WERI-Rb-1 (cell line): Measurements from ENCODE around the gene NSUN7.

Source experiments
- DNase-seq: peaks from one replicate; pipeline ENCODE4 v3.0.0-alpha.2; 2020
- H3K27ac ChIP-seq: fragments of 250-450 bp; sonication (Bioruptor Pico); 2 replicates; pipeline ENCODE4 v1.5.1; 2020; ENCODE audit warnings: mild to moderate bottlenecking, moderate library complexity
- H3K27me3 ChIP-seq: fragments of 250-450 bp; sonication (Bioruptor Pico); 2 replicates; pipeline ENCODE4 v1.5.1; 2021; ENCODE audit warnings: mild to moderate bottlenecking, low read depth, moderate library complexity; ENCODE audit not compliant: insufficient read depth, severe bottlenecking
- H3K36me3 ChIP-seq: fragments of 250-450 bp; sonication (Bioruptor Pico); 2 replicates; pipeline ENCODE4 v1.5.1; 2020; ENCODE audit warnings: mild to moderate bottlenecking, moderate library complexity
- H3K4me3 ChIP-seq: 2 replicates; pipeline ENCODE4 v1.5.1; 2011; ENCODE audit warnings: low read depth, mild to moderate bottlenecking, control low read depth, low read length
- H3K9me3 ChIP-seq: fragments of 250-450 bp; sonication (Bioruptor Pico); 2 replicates; pipeline ENCODE4 v1.5.1; 2021; ENCODE audit warnings: mild to moderate bottlenecking, moderate library complexity; ENCODE audit not compliant: severe bottlenecking
- TF ChIP-seq, protein P1 (sequence below): IDR thresholded peaks from 2 replicates; pipeline ENCODE4 v1.5.1; 2011; ENCODE audit warnings: low read depth, mild to moderate bottlenecking, control low read depth, inconsistent platforms, low read length

NSUN7 gene

DNA sequence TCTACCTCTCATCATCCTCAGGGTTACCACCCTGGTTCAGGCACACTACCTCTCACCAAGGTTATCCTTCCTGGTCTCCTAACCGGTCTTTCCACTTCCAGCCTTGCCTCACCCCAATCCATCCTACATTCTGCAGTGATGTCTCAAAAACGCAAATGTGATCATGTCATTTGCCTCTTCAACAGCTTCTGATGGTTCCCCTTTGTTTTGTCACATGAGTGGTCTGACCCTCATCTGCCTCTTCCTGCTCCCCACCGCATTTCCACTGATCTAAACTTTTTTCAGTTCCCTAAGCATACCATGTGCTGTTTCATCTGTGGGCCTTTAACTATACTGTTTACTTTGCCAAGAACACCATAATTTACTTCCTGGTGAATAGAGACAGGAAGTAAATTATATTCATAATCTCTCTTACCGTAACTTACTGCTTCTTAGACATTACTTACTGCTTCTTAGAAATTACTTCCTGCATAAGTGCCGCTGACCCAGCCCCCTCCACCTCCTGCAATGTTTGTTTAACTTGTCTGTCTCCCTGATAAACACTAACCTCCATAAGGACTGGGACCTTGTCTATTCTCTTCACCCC, 27.1 kb upstream of the NSUN7 start:
- DNase-seq: no peak
- TF ChIP-seq, protein P1, sequence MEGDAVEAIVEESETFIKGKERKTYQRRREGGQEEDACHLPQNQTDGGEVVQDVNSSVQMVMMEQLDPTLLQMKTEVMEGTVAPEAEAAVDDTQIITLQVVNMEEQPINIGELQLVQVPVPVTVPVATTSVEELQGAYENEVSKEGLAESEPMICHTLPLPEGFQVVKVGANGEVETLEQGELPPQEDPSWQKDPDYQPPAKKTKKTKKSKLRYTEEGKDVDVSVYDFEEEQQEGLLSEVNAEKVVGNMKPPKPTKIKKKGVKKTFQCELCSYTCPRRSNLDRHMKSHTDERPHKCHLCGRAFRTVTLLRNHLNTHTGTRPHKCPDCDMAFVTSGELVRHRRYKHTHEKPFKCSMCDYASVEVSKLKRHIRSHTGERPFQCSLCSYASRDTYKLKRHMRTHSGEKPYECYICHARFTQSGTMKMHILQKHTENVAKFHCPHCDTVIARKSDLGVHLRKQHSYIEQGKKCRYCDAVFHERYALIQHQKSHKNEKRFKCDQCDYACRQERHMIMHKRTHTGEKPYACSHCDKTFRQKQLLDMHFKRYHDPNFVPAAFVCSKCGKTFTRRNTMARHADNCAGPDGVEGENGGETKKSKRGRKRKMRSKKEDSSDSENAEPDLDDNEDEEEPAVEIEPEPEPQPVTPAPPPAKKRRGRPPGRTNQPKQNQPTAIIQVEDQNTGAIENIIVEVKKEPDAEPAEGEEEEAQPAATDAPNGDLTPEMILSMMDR: no peak
- H3K9me3 ChIP-seq: peaks cover 2% of the 10 kb centered on the region
- no peaks in the 10 kb centered on the region for H3K27me3 ChIP-seq
- H3K4me3 ChIP-seq: no peak overlapping the region
- no peaks in the 10 kb centered on the region for H3K36me3 ChIP-seq
- no peak overlapping the region for H3K27ac ChIP-seq

DNA sequence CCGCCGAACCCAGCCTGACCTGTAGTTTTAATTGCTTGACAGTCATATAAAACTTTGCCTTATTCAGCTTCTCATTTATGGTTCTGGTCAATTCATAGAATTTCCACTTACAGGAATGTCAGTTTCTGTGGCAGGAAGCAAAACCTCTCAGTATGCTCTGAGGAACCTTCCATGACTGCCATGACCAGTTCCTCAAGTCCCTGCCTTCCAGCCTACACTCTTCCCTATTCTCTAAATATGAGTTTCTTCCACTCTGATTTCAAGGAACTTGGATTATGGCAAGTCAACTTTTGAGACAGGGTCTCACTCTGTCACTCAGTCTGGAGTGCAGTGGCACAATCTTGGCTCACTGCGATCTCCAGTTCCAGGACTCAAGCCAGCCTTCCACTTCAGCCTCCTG, 26.0 kb upstream of the NSUN7 start:
- Histone ChIP-seq H3K4me3 (no peak overlapping the region), H3K9me3 (peaks cover 2% of the 10 kb centered on the region), H3K36me3 (no peaks in the 10 kb centered on the region), H3K27ac (no peak overlapping the region), H3K27me3 (no peaks in the 10 kb centered on the region)
- TF ChIP-seq, protein P1: no peak
- no peak for DNase-seq

DNA sequence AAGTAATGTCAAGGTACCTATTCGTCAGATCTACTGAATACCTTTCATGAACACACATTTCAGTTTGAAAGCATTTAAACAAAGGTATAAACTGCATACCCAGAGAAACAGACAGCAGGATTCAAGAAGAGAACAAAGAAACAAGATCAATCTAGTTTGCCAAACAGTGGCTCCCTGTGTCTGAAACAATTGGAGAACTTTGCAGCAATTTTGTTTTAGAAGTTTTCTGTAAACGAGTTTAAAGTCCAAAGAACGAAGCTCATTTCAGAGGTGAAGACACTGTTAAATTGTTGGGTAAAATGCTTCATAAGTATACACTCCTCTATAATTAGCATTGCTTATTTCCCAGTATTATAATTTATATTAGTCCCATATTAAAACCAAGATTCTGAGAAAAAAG, 21.4 kb upstream of the NSUN7 start:
- Histone ChIP-seq H3K27ac (no peak overlapping the region), H3K4me3 (no peak overlapping the region), H3K27me3 (no peaks in the 10 kb centered on the region), H3K36me3 (no peaks in the 10 kb centered on the region), H3K9me3 (peaks cover 2% of the 10 kb centered on the region)
- no peak for DNase-seq
- TF ChIP-seq, protein P1: no peak

DNA sequence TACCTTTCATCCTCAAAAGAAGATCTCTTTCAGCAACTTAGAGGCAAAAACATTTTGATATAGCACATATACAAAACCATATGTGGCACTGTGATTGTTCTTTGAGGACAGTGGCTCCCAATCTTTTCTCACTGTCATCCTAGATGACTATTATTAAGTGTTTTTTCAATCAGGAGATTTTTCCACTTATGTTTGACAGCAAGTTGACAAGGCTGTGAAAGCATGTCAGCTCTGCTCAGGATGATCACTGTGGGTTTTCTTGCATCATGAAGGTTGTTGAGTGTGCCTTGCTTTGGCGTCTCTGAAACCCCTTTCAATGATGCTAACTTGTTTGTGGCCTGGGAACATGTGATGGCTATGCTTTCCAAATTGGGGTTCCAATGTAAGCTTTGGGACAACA, 20.2 kb upstream of the NSUN7 start:
- Histone ChIP-seq H3K27me3 (no peaks in the 10 kb centered on the region), H3K36me3 (no peaks in the 10 kb centered on the region), H3K9me3 (no peaks in the 10 kb centered on the region), H3K27ac (no peak overlapping the region), H3K4me3 (no peak overlapping the region)
- DNase-seq: no peak
- TF ChIP-seq, protein P1: no peak

DNA sequence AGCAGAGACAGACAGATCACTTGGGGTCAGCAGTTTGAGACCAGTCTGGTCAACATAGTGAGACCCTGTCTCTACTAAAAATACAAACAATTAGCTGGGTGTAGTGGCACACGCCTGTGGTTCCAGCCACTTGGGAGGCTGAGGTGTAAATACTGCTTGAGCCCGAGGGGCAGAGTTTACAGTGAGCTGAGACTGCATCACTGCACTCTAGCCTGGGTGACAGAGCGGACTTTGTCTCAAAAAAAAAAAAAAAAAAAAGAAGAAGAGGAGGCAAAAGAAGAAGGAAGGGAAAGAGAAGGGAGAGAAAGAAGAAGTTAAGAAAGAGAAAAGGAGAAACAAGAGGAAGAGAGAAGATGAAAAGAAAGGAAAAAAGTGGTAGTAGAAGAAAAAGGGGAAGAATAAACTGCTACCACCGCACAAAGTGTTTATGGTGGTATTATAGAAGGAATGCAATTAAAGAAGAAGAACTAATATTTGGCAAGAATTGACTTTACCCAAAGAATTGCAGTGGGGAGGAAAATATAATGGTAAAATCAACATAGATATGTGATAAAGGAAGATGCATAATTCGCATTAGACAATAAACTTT, 19.6 kb upstream of the NSUN7 start:
- H3K4me3 ChIP-seq: no peak overlapping the region
- H3K9me3 ChIP-seq: no peaks in the 10 kb centered on the region
- TF ChIP-seq, protein P1: no peak
- DNase-seq: no peak
- no peaks in the 10 kb centered on the region for H3K27me3 ChIP-seq
- no peak overlapping the region for H3K27ac ChIP-seq
- no peaks in the 10 kb centered on the region for H3K36me3 ChIP-seq

DNA sequence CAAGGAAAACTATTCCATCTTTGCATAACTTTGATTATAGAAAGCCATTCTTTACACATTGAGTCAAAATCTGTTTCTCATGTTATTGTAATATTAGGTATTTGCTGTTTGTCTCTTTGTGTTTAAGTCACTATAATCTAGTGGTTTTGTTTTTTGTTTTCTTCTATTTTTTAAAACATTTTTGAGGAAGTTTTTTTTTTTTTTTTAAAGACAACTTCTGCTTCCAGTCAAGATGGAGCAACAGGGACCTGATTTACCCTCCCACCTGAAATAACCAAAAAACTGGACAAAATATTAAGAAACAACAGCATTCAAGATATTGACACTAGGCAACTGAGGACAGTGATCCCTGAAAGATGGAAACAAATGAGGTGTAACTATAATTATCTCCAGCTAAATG, 18.4 kb upstream of the NSUN7 start:
- Histone ChIP-seq H3K36me3 (no peaks in the 10 kb centered on the region), H3K4me3 (no peak overlapping the region), H3K27me3 (no peaks in the 10 kb centered on the region), H3K9me3 (no peaks in the 10 kb centered on the region), H3K27ac (no peak overlapping the region)
- TF ChIP-seq, protein P1: no peak
- no peak for DNase-seq
